Astrocyte (in vitro differentiated cells and primary cell): ENCODE measurements around the gene CASR. TPM values are rescaled to one million over a fixed set of nuclear protein-coding genes. Genes with fewer than 3 reads are reported as not detected.

Experiments used
- DNase-seq: peaks from one replicate; pipeline ENCODE4 v3.0.0-alpha.2; 2010; ENCODE audit warnings: low read depth
- FAIRE-seq: peaks from 2 replicates; lab custom pipeline; 2011; peaks lifted over from hg19 to GRCh38; lab: Jason Lieb, UNC
- H2AFZ ChIP-seq: 2 replicates; pipeline ENCODE4 v1.6.0; 2012; ENCODE audit warnings: low read depth, low read length, inconsistent platforms
- H3K27ac ChIP-seq: 2 replicates; pipeline ENCODE4 v1.5.1; 2011; ENCODE audit warnings: low read depth, low read length, inconsistent platforms
- H3K27me3 ChIP-seq: 2 replicates; pipeline ENCODE4 v1.6.0; 2011; ENCODE audit warnings: low read length, inconsistent platforms; ENCODE audit not compliant: insufficient read depth
- H3K36me3 ChIP-seq: 2 replicates; pipeline ENCODE4 v1.5.1; 2011; ENCODE audit warnings: low read length, inconsistent platforms; ENCODE audit not compliant: insufficient read depth
- H3K4me1 ChIP-seq: 2 replicates; pipeline ENCODE4 v1.5.1; 2011; ENCODE audit warnings: low read length, inconsistent platforms; ENCODE audit not compliant: insufficient read depth
- H3K4me2 ChIP-seq: 2 replicates; pipeline ENCODE4 v1.6.0; 2012; ENCODE audit warnings: low read length, inconsistent platforms
- H3K4me3 ChIP-seq: 2 replicates; pipeline ENCODE4 v1.5.1; 2011; ENCODE audit warnings: low read depth, mild to moderate bottlenecking, low read length, inconsistent platforms; ENCODE audit not compliant: insufficient read depth
- H3K79me2 ChIP-seq: 2 replicates; pipeline ENCODE4 v1.6.0; 2012; ENCODE audit warnings: mild to moderate bottlenecking, low read length, inconsistent platforms; ENCODE audit not compliant: insufficient read depth
- H3K9ac ChIP-seq: 2 replicates; pipeline ENCODE4 v1.6.0; 2012; ENCODE audit warnings: mild to moderate bottlenecking, low read length, inconsistent platforms
- H3K9me3 ChIP-seq: 2 replicates; pipeline ENCODE4 v1.5.1; 2012; ENCODE audit warnings: low read depth, mild to moderate bottlenecking, low read length, inconsistent platforms; ENCODE audit not compliant: insufficient read depth
- H4K20me1 ChIP-seq: 2 replicates; pipeline ENCODE4 v1.6.0; 2012; ENCODE audit warnings: low read length, inconsistent platforms; ENCODE audit not compliant: insufficient read depth
- H3K27ac Mint-ChIP-seq: one replicate; pipeline ENCODE4 v1.8.0; 2021; ENCODE audit warnings: mild to moderate bottlenecking, mixed read lengths; ENCODE audit not compliant: unreplicated experiment
- H3K27me3 Mint-ChIP-seq: one replicate; pipeline ENCODE4 v1.8.0; 2021; ENCODE audit warnings: low read depth, mixed read lengths; ENCODE audit not compliant: unreplicated experiment
- H3K36me3 Mint-ChIP-seq: one replicate; pipeline ENCODE4 v1.8.0; 2021; ENCODE audit warnings: low read depth, mixed read lengths; ENCODE audit not compliant: unreplicated experiment
- H3K4me1 Mint-ChIP-seq: one replicate; pipeline ENCODE4 v1.8.0; 2021; ENCODE audit warnings: low read depth, mixed read lengths; ENCODE audit not compliant: unreplicated experiment
- H3K4me3 Mint-ChIP-seq: one replicate; pipeline ENCODE4 v1.8.0; 2021; ENCODE audit warnings: mild to moderate bottlenecking, moderate library complexity, mixed read lengths; ENCODE audit not compliant: unreplicated experiment
- H3K9me3 Mint-ChIP-seq: one replicate; pipeline ENCODE4 v1.8.0; 2021; ENCODE audit warnings: mild to moderate bottlenecking, mixed read lengths; ENCODE audit not compliant: unreplicated experiment
- EZH2 ChIP-seq: IDR thresholded peaks from 2 replicates; pipeline ENCODE4 v1.6.1; 2012; ENCODE audit warnings: mild to moderate bottlenecking, low read length, inconsistent platforms; ENCODE audit not compliant: insufficient read depth
- total RNA-seq: library from RNA; stranded (reverse); gene quantifications from 2 replicates; pipeline ENCODE4 v1.2.1, GENCODE V29; 2021
- TF ChIP-seq, protein P1 (sequence below): IDR thresholded peaks from 2 replicates; pipeline ENCODE4 v1.5.1; 2011; ENCODE audit warnings: low read depth, mild to moderate bottlenecking, inconsistent platforms, low read length, moderate library complexity; ENCODE audit not compliant: insufficient read depth

Gene CASR
- total RNA-seq, 1 donor from 2014 or later, result not detected

DNA sequence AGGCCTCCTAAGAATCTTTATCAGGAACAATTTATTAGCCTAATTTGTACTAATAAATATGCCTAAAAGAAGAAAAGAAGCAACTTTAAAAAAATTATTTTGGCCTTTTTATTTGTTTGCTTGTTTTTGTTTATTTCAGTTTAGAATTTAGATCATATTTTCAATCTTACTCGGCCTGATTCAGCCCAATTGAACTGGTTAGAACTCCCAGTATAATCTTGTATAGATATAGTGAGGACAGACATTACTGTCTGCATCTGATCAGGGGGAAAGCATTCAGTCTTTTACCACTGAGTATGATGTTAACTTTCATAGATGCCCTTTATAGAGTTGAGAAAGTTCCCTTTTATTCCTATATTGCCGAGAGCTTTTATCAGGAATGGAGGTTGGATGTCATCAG lies 85.6 kb downstream of the CASR start:
- no peaks in the 10 kb centered on the region for H4K20me1 ChIP-seq
- DNase-seq (no peak), FAIRE-seq (no peak)
- no peaks in the 10 kb centered on the region for H3K9me3 ChIP-seq
- no peak overlapping the region for H3K9ac ChIP-seq
- no peak for TF ChIP-seq EZH2
- no peak overlapping the region for H3K4me3 Mint-ChIP-seq
- H2AFZ ChIP-seq, result no peak overlapping the region
- no peaks in the 10 kb centered on the region for H3K36me3 ChIP-seq
- H3K4me2 ChIP-seq, result no peak overlapping the region
- no peaks in the 10 kb centered on the region for H3K4me1 ChIP-seq
- no peak overlapping the region for H3K4me3 ChIP-seq
- peaks cover 3% of the 10 kb centered on the region for H3K27me3 ChIP-seq
- H3K36me3 Mint-ChIP-seq, result no peaks in the 10 kb centered on the region
- H3K27ac Mint-ChIP-seq, result no peak overlapping the region
- no peaks in the 10 kb centered on the region for H3K9me3 Mint-ChIP-seq
- peaks cover 10% of the 10 kb centered on the region for H3K4me1 Mint-ChIP-seq
- H3K79me2 ChIP-seq, result no peaks in the 10 kb centered on the region
- peaks cover 10% of the 10 kb centered on the region for H3K27me3 Mint-ChIP-seq
- no peak overlapping the region for H3K27ac ChIP-seq

DNA sequence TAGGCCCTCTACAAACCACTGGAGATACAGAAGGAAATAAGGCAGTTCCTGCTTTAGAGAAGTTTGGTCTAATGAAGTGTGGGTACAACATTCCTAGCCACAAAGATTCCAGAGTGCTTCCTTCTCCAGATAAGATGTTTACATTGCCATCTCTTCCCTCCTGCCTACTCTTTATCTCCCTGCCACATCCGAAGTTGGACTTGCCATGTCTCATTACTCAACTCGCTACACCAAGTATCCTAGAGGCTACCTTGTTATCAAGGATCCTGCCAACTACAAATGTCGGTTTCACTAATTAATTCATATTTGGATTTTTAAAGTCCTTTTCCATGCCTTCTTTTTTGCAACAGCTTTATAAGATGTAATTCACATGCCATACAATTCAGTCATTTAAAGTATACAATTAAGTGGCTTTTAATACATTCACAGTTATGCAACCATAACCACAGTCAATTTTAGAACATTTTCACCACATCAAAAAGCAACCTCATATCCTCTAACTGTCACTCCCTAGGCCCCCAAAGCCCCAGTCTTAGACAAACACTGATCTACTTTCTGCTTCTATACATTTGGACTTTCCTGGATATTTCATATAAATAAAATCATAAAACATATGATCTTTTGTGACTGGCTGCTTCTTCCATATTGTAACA lies 87.9 kb downstream of the CASR start:
- Histone ChIP-seq H3K27ac (no peak overlapping the region), H2AFZ (no peak overlapping the region), H3K9ac (no peak overlapping the region), H3K9me3 (no peaks in the 10 kb centered on the region), H3K79me2 (no peaks in the 10 kb centered on the region), H3K36me3 (no peaks in the 10 kb centered on the region), H3K27me3 (no peaks in the 10 kb centered on the region), H4K20me1 (no peaks in the 10 kb centered on the region), H3K4me3 (no peak overlapping the region), H3K4me2 (no peak overlapping the region), H3K4me1 (no peaks in the 10 kb centered on the region)
- H3K27ac Mint-ChIP-seq, result no peak overlapping the region
- no peak overlapping the region for H3K4me3 Mint-ChIP-seq
- DNase-seq (no peak), FAIRE-seq (no peak)
- H3K36me3 Mint-ChIP-seq, result no peaks in the 10 kb centered on the region
- TF ChIP-seq, protein P1, sequence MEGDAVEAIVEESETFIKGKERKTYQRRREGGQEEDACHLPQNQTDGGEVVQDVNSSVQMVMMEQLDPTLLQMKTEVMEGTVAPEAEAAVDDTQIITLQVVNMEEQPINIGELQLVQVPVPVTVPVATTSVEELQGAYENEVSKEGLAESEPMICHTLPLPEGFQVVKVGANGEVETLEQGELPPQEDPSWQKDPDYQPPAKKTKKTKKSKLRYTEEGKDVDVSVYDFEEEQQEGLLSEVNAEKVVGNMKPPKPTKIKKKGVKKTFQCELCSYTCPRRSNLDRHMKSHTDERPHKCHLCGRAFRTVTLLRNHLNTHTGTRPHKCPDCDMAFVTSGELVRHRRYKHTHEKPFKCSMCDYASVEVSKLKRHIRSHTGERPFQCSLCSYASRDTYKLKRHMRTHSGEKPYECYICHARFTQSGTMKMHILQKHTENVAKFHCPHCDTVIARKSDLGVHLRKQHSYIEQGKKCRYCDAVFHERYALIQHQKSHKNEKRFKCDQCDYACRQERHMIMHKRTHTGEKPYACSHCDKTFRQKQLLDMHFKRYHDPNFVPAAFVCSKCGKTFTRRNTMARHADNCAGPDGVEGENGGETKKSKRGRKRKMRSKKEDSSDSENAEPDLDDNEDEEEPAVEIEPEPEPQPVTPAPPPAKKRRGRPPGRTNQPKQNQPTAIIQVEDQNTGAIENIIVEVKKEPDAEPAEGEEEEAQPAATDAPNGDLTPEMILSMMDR, result no peak
- TF ChIP-seq EZH2, result no peak
- peaks cover 22% of the 10 kb centered on the region for H3K27me3 Mint-ChIP-seq
- H3K9me3 Mint-ChIP-seq, result no peaks in the 10 kb centered on the region
- H3K4me1 Mint-ChIP-seq, result peaks cover 10% of the 10 kb centered on the region

DNA sequence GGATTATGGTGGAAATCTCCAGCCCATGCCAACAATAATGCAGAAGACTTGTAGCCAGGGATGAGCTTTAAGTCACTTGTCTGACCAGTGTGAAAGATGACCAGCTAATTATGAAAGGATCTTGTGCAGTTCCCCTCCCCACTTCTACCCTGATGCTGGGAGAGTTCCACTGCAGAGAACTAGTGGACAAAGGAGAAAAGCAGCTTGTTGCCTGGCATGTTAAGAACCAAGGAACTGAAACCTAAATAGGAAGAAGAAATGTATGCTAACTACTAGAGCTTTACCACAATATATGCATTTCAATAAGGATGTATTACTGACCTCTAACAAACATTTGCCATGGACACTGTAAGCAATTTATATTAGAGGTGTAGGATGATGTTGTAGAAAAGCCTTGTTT lies 89.4 kb downstream of the CASR start:
- Histone ChIP-seq H3K36me3 (no peaks in the 10 kb centered on the region), H3K9me3 (no peaks in the 10 kb centered on the region), H3K79me2 (no peaks in the 10 kb centered on the region), H3K27me3 (no peaks in the 10 kb centered on the region), H3K4me2 (no peak overlapping the region), H3K4me1 (no peaks in the 10 kb centered on the region), H3K27ac (no peak overlapping the region), H3K9ac (no peak overlapping the region), H2AFZ (no peak overlapping the region), H4K20me1 (no peaks in the 10 kb centered on the region), H3K4me3 (no peak overlapping the region)
- TF ChIP-seq, protein P1, result no peak
- no peak for TF ChIP-seq EZH2
- DNase-seq, result no peak
- Mint-ChIP-seq H3K36me3 (no peaks in the 10 kb centered on the region), H3K27ac (no peak overlapping the region), H3K9me3 (no peaks in the 10 kb centered on the region), H3K4me1 (peaks cover 10% of the 10 kb centered on the region), H3K27me3 (peaks cover 24% of the 10 kb centered on the region), H3K4me3 (no peak overlapping the region)
- FAIRE-seq, result no peak
